HepG2 (cell line): ENCODE data around the gene CHST13. TPM values are rescaled to one million over a fixed set of nuclear protein-coding genes. Genes with fewer than 3 reads are reported as not detected.
A peak's percentile ranks its signal among the peaks of the same experiment; 100 is the strongest.

ENCODE experiments used
- ATAC-seq: fragments of 200-7000 bp; cut with Tn5 transposase; 3 replicates; pipeline ENCODE4 v1.9.1; 2020; ENCODE audit warnings: mild to moderate bottlenecking, moderate library complexity
- BruUV-seq: library from RNA; stranded (reverse); fragments of 400-500 nt; replicated peaks from 2 replicates; lab custom pipeline; 2021; lab: Mats Ljungman, UMichigan
- CTCF ChIA-PET: fragments of 300-600 bp; formaldehyde crosslinking; extraction: SDS; loops from one replicate; lab custom pipeline; 2021; ENCODE audit warnings: low total read pairs, inconsistent platforms, low intra/inter-chr PET ratio; lab: Yijun Ruan, JAX
- POLR2A ChIA-PET: fragments of 350-600 bp; sonication (Branson Sonifier 250); formaldehyde crosslinking; loops from one replicate; lab custom pipeline; 2020; ENCODE audit warnings: antibody characterized with exemption, inconsistent platforms; lab: Yijun Ruan, JAX
- DNase-seq: peaks from one replicate; pipeline ENCODE4 v3.0.0-alpha.2; 2015; ENCODE audit warnings: low spot score
- FAIRE-seq: peaks from 3 replicates; lab custom pipeline; 2011; peaks lifted over from hg19 to GRCh38; lab: Jason Lieb, UNC
- H2AFZ ChIP-seq: one replicate; pipeline ENCODE4 v1.6.1; 2011; ENCODE audit warnings: low read length, inconsistent platforms
- H3K27ac ChIP-seq: fragments of 300-600 bp; 3 replicates; pipeline ENCODE4 v1.8.0; 2011; ENCODE audit warnings: mixed run types, mild to moderate bottlenecking, mixed read lengths, low read length, inconsistent platforms; ENCODE audit not compliant: insufficient read depth; ENCODE audit errors: extremely low read length
- H3K27me3 ChIP-seq, 2 experiments: fragments of 200-600 bp in 1 of 2; 2 replicates in 1 of 2; 3 replicates in 1 of 2; pipeline versions ENCODE4 v1.6.0 to v1.8.0; 2011; ENCODE audit warnings: low read length in 2 of 2, mild to moderate bottlenecking in 2 of 2, moderate library complexity in 2 of 2, inconsistent platforms in 1 of 2; ENCODE audit not compliant: insufficient read depth in 2 of 2, control insufficient read depth in 1 of 2
- H3K36me3 ChIP-seq, 2 experiments: fragments of 200-600 bp in 1 of 2; replicated peaks in 1 of 2; 2 replicates in 1 of 2; 3 replicates in 1 of 2; pipeline versions ENCODE4 v1.5.1 to v1.8.0; 2011; ENCODE audit warnings: low read length in 2 of 2, inconsistent platforms in 1 of 2; ENCODE audit not compliant: insufficient read depth in 2 of 2, control insufficient read depth in 1 of 2
- H3K4me1 ChIP-seq: 2 replicates; pipeline ENCODE4 v1.5.1; 2012; ENCODE audit warnings: low read length, inconsistent platforms; ENCODE audit not compliant: insufficient read depth
- H3K4me2 ChIP-seq: 2 replicates; pipeline ENCODE4 v1.6.0; 2011; ENCODE audit warnings: low read depth, low read length, inconsistent platforms
- H3K4me3 ChIP-seq, 3 experiments: fragments of 200-600 bp in 1 of 3; sonication (generic), shearing (Covaris generic) in 1 of 3; replicated peaks in 1 of 3; 2 replicates each; pipeline ENCODE4 v1.5.1; 2011 to 2016; ENCODE audit warnings: low read length in 3 of 3, inconsistent platforms in 2 of 3, low read depth in 2 of 3, mild to moderate bottlenecking in 2 of 3, control low read depth in 1 of 3, mixed read lengths in 1 of 3; ENCODE audit not compliant: insufficient read depth in 1 of 3
- H3K79me2 ChIP-seq: one replicate; pipeline ENCODE4 v1.6.1; 2011; ENCODE audit warnings: low read length, inconsistent platforms; ENCODE audit not compliant: insufficient read depth
- H3K9ac ChIP-seq: 2 replicates; pipeline ENCODE4 v1.6.0; 2011; ENCODE audit warnings: mild to moderate bottlenecking, low read depth, low read length, inconsistent platforms; ENCODE audit not compliant: insufficient read depth
- H3K9me3 ChIP-seq: 2 replicates; pipeline ENCODE4 v1.5.1; 2012; ENCODE audit warnings: mild to moderate bottlenecking, low read length
- H4K20me1 ChIP-seq: 2 replicates; pipeline ENCODE4 v1.6.0; 2011; ENCODE audit warnings: inconsistent platforms, mild to moderate bottlenecking, low read length, moderate library complexity; ENCODE audit not compliant: insufficient read depth
- DNMT3B ChIP-seq: conservative IDR thresholded peaks from 2 replicates; pipeline ENCODE4 v1.6.1; 2016; ENCODE audit warnings: missing biosample characterization, control low read depth
- FOXA1 ChIP-seq, 2 experiments: fragments of 450-650 bp in 1 of 2; sonication (generic) in 1 of 2; formaldehyde crosslinking in 1 of 2; IDR thresholded peaks; 2 replicates each; pipeline versions ENCODE4 v1.4.0 to v1.6.1; 2016 to 2020; ENCODE audit warnings: missing genetic modification reagents in 1 of 2
- FOXA3 ChIP-seq: IDR thresholded peaks from 2 replicates; pipeline ENCODE4 v1.6.1; 2016; ENCODE audit warnings: missing genetic modification reagents, missing compliant biosample characterization
- GATA4 ChIP-seq: sonication (generic); IDR thresholded peaks from 2 replicates; pipeline ENCODE4 v1.6.1; 2016; ENCODE audit warnings: antibody characterized with exemption, low read depth, borderline replicate concordance
- HDAC2 ChIP-seq: sonication (generic); formaldehyde crosslinking; IDR thresholded peaks from 2 replicates; pipeline ENCODE4 v1.4.0; 2020; ENCODE audit warnings: missing genetic modification reagents
- MAF1 ChIP-seq: sonication (generic); formaldehyde crosslinking; IDR thresholded peaks from 2 replicates; pipeline ENCODE4 v1.5.0; 2020; ENCODE audit warnings: missing genetic modification reagents, borderline replicate concordance
- NAIF1 ChIP-seq: sonication (generic); formaldehyde crosslinking; IDR thresholded peaks from 2 replicates; pipeline ENCODE4 v1.5.0; 2020; ENCODE audit warnings: mild to moderate bottlenecking, missing genetic modification reagents, borderline replicate concordance
- SMARCE1 ChIP-seq: fragments of 450-650 bp; IDR thresholded peaks from 2 replicates; pipeline ENCODE4 v1.6.1; 2017; ENCODE audit warnings: borderline replicate concordance
- U2AF2 ChIP-seq: fragments of 200-400 bp; formaldehyde crosslinking; IDR thresholded peaks from 2 replicates; pipeline ENCODE4 v1.6.1; 2017; ENCODE audit warnings: low read depth, mild to moderate bottlenecking, low read length
- YY1 ChIP-seq: IDR thresholded peaks from 2 replicates; pipeline ENCODE4 v1.6.1; 2011; ENCODE audit warnings: low read length, low read depth, moderate library complexity, mild to moderate bottlenecking; ENCODE audit not compliant: insufficient read depth, insufficient replicate concordance
- ZNF256 ChIP-seq: sonication (generic); formaldehyde crosslinking; conservative IDR thresholded peaks from 2 replicates; pipeline ENCODE4 v1.4.0; 2020; ENCODE audit warnings: missing genetic modification reagents
- ZNF564 ChIP-seq: sonication (generic); formaldehyde crosslinking; IDR thresholded peaks from 2 replicates; pipeline ENCODE4 v1.8.1; 2023; ENCODE audit warnings: mild to moderate bottlenecking, missing genetic modification reagents
- ZNF720 ChIP-seq: sonication (generic); formaldehyde crosslinking; IDR thresholded peaks from 2 replicates; pipeline ENCODE4 v1.4.0; 2020; ENCODE audit warnings: missing genetic modification reagents
- ZNF772 ChIP-seq: sonication (generic); formaldehyde crosslinking; IDR thresholded peaks from 2 replicates; pipeline ENCODE4 v1.5.0; 2020; ENCODE audit warnings: mild to moderate bottlenecking, missing genetic modification reagents
- WGBS: methylation state at CpG from one replicate; pipeline ENCODE4 v1.1.6; 2017; ENCODE audit warnings: low lambda C conversion rate; 5-methylcytosine and 5-hydroxymethylcytosine counted together
- in situ Hi-C: cut with HindIII; loops from 2 replicates; pipeline ENCODE4 v1.10.0; 2017; ENCODE audit warnings: low pct_unique_long_range_greater_than_20kb; ENCODE audit not compliant: extremely low pct_ligation_motif_present
- intact Hi-C: fragments of 100-400 bp; cut with micrococcal nuclease; formaldehyde crosslinking; loops from one replicate; pipeline ENCODE4 v1.10.0; 2022; ENCODE audit not compliant: unreplicated experiment
- polyA plus RNA-seq, 8 experiments: library from polyadenylated mRNA; depleted of rRNA in 3 of 8; stranded (reverse) in 7 of 8; unstranded in 1 of 8; fragments of >200 nt; fragmentation: Illumina TruSeq in 4 of 8; extraction: Trizol in 4 of 8; gene quantifications; 2 replicates each; pipeline versions ENCODE4 v1.2.1 to v1.2.3, GENCODE V29; 2011 to 2016; ENCODE audit warnings: low read depth in 4 of 8, missing spikeins in 1 of 8, mixed read lengths in 1 of 8; ENCODE audit not compliant: insufficient read depth in 1 of 8
- total RNA-seq, 5 experiments: library from RNA; depleted of rRNA; stranded (reverse); fragments of >200 nt; fragmentation: Illumina TruSeq; extraction: Trizol; gene quantifications; 2 replicates each; pipeline ENCODE4 v1.2.3, GENCODE V29; 2016; ENCODE audit warnings: low read depth in 1 of 5
- TF ChIP-seq, protein P1 (sequence below): sonication (generic); IDR thresholded peaks from 2 replicates; pipeline ENCODE4 v1.6.1; 2016; ENCODE audit warnings: low read depth, borderline replicate concordance
- TF ChIP-seq, protein P2 (sequence below), 2 experiments: fragments of 450-650 bp in 1 of 2; sonication (generic) in 1 of 2; formaldehyde crosslinking; IDR thresholded peaks; 2 replicates each; pipeline versions ENCODE4 v1.5.0 to v1.8.0; 2020 to 2022; ENCODE audit warnings: mild to moderate bottlenecking in 1 of 2, missing genetic modification reagents in 1 of 2
- TF ChIP-seq, protein P3 (sequence below): sonication (generic); formaldehyde crosslinking; IDR thresholded peaks from 2 replicates; pipeline ENCODE4 v1.4.0; 2020; ENCODE audit warnings: mild to moderate bottlenecking, missing genetic modification reagents

Gene CHST13
- total and polyA plus RNA-seq, 2 of the 13 experiments (the other 11 are each of a cell fraction or from before 2014, with no cell fraction given): 32.0 to 43.1 TPM

DNA sequence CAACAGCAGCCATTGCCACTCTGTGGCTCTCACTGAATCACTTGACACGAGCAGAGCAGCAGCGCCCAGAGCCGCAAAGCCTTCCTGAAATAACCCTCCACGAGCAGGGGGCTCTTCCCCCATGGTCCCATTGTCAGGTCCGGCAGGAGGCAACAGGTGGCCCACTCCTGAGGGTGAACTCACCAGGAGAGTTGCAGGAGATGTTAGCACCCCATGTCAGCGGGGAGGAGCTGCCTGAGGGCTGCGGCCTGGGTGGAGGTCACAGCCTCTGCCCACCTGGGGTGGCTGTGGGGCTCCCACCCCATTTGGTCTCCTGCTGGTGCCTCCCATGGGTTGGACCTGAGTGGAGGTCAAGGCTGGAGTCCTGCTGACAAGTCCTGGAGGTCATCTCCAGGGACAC is 47.1 kb downstream of the CHST13 start (continued):
- TF ChIP-seq ZNF772 (CRISPR knock-in tag): no peak
- TF ChIP-seq DNMT3B (CRISPR knock-in tag): no peak

DNA sequence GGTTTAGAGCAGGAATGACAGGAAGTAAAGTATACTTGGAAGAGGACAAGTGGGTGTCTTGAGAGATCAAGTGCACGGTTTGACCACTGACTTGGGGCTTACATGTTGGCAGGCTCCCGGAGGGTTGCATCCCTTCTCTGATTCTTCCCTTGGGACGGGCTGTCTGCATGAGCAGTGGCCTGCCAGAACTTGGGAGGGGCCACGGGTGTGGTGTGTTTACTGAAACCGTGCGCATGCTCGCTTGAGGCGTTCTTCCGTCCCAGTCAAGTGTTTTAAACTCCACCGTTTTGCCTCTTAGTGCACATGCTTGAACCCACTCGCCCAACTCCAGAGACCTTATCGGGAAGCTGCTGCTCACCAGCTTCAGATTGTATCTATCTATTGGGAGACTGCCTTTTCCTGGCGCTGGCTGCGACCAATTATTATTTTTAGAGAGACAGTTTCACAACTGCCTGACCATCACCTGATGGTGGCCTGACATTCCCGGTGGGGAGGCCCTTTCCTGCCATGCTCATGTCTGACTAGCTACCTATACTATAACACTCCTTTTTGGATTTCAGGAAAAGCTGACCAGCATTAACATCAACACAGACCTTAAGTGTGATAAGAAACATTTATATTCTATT is 49.6 kb downstream of the CHST13 start:
- peaks cover 13% of the 10 kb centered on the region for H3K4me1 ChIP-seq
- H3K27me3 ChIP-seq: peaks cover 3% of the 10 kb centered on the region in 2 experiments; a peak in 2 of 5 replicates
- ATAC-seq (no peak), FAIRE-seq (no peak), DNase-seq (no peak)
- in situ Hi-C loops: no loop called here
- intact Hi-C loops: no loop called here
- peak overlapping the region; percentile 20; the same call in 1 of the 2 replicates for H3K4me2 ChIP-seq
- H2AFZ ChIP-seq: no peak overlapping the region
- CTCF ChIA-PET: no interaction called here
- H3K4me3 ChIP-seq: no peak overlapping the region
- H3K9me3 ChIP-seq: no peaks in the 10 kb centered on the region
- POLR2A ChIA-PET: interaction anchor here (1.4 kb wide), 1 partner anchor 50 kb away, joined by 3 read pairs; no protein-coding TSS in a partner anchor
- TF ChIP-seq ZNF720 (CRISPR knock-in tag) (no peak), YY1 (no peak), GATA4 (no peak), ZNF564 (CRISPR knock-in tag) (no peak), MAF1 (no peak), NAIF1 (CRISPR knock-in tag) (no peak), FOXA3 (no peak), SMARCE1 (no peak), FOXA1 (IDR thresholded peaks at IDR 0.05) (no peak), FOXA1 (CRISPR knock-in tag; IDR thresholded peaks at IDR 0.05) (no peak), HDAC2 (CRISPR knock-in tag) (no peak), ZNF256 (no peak), U2AF2 (no peak)
- TF ChIP-seq, protein P1, sequence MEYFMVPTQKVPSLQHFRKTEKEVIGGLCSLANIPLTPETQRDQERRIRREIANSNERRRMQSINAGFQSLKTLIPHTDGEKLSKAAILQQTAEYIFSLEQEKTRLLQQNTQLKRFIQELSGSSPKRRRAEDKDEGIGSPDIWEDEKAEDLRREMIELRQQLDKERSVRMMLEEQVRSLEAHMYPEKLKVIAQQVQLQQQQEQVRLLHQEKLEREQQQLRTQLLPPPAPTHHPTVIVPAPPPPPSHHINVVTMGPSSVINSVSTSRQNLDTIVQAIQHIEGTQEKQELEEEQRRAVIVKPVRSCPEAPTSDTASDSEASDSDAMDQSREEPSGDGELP: no peak
- TF ChIP-seq, protein P2, sequence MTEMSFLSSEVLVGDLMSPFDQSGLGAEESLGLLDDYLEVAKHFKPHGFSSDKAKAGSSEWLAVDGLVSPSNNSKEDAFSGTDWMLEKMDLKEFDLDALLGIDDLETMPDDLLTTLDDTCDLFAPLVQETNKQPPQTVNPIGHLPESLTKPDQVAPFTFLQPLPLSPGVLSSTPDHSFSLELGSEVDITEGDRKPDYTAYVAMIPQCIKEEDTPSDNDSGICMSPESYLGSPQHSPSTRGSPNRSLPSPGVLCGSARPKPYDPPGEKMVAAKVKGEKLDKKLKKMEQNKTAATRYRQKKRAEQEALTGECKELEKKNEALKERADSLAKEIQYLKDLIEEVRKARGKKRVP (CRISPR knock-in tag; IDR thresholded peaks at IDR 0.05): no peak
- TF ChIP-seq, protein P3, sequence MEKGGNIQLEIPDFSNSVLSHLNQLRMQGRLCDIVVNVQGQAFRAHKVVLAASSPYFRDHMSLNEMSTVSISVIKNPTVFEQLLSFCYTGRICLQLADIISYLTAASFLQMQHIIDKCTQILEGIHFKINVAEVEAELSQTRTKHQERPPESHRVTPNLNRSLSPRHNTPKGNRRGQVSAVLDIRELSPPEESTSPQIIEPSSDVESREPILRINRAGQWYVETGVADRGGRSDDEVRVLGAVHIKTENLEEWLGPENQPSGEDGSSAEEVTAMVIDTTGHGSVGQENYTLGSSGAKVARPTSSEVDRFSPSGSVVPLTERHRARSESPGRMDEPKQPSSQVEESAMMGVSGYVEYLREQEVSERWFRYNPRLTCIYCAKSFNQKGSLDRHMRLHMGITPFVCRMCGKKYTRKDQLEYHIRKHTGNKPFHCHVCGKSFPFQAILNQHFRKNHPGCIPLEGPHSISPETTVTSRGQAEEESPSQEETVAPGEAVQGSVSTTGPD (CRISPR knock-in tag): no peak
- H3K9ac ChIP-seq: no peak overlapping the region
- no peak overlapping the region for H3K27ac ChIP-seq
- H4K20me1 ChIP-seq: no peaks in the 10 kb centered on the region
- no TSS peak for BruUV-seq
- 16% methylated on average over 7 of the region's 15 CpGs for WGBS
- H3K36me3 ChIP-seq: no peaks in the 10 kb centered on the region
- no peaks in the 10 kb centered on the region for H3K79me2 ChIP-seq
